ENCODE measurements around the gene PDILT.

Gene PDILT

GRCh38 chr16:20348365-20349185 is 56.0 kb downstream of the PDILT start:
- Histone ChIP-seq H3K4me3 (ENCODE audit: insufficient read depth, low read length, poor library complexity, severe bottlenecking) (no peak overlapping the region), H3F3A (ENCODE audit: insufficient read depth) (no peaks in the 10 kb centered on the region), H3K9me3 (ENCODE audit: insufficient read depth, low read length) (no peaks in the 10 kb centered on the region), H3K27ac (ENCODE audit: low read depth, low read length) (no peak overlapping the region), H4K20me1 (ENCODE audit: low read depth, low read length) (no peaks in the 10 kb centered on the region), H2AFZ (ENCODE audit: low read depth, low read length, severe bottlenecking) (no peak overlapping the region), H3K4me2 (ENCODE audit: low read depth, low read length, poor library complexity, severe bottlenecking) (no peak overlapping the region), H3K79me2 (ENCODE audit: insufficient read depth, low read length) (no peaks in the 10 kb centered on the region), H3K9me2 (replicated peaks; ENCODE audit: insufficient read depth, low read length) (no peaks in the 10 kb centered on the region), H3K9ac (ENCODE audit: low read length) (no peak overlapping the region), H3K27me3 (ENCODE audit: low read length) (no peaks in the 10 kb centered on the region), H3K36me3 (ENCODE audit: low read length) (no peaks in the 10 kb centered on the region)
- TF ChIP-seq CTCF (IDR thresholded peaks at IDR 0.05; ENCODE audit: insufficient read depth, low read length, poor library complexity, severe bottlenecking) (no peak), EZH2phosphoT487 (conservative IDR thresholded peaks at IDR 0.05; ENCODE audit: low read length) (no peak)

- H4K20me1 ChIP-seq (ENCODE audit: low read depth, low read length): no peaks in the 10 kb centered on the region
- H3K4me3 ChIP-seq (ENCODE audit: insufficient read depth, low read length, poor library complexity, severe bottlenecking): no peak overlapping the region
- H3F3A ChIP-seq (ENCODE audit: insufficient read depth): no peaks in the 10 kb centered on the region
- no peak overlapping the region for H2AFZ ChIP-seq (ENCODE audit: low read depth, low read length, severe bottlenecking)
- H3K27me3 ChIP-seq (ENCODE audit: low read length): no peaks in the 10 kb centered on the region
- H3K9me2 ChIP-seq (replicated peaks; ENCODE audit: insufficient read depth, low read length): no peaks in the 10 kb centered on the region
- no peak overlapping the region for H3K4me2 ChIP-seq (ENCODE audit: low read depth, low read length, poor library complexity, severe bottlenecking)
- H3K9me3 ChIP-seq (ENCODE audit: insufficient read depth, low read length): no peaks in the 10 kb centered on the region
- no peak overlapping the region for H3K9ac ChIP-seq (ENCODE audit: low read length)
- no peak for TF ChIP-seq EZH2phosphoT487 (conservative IDR thresholded peaks at IDR 0.05; ENCODE audit: low read length)
- no peak for TF ChIP-seq CTCF (IDR thresholded peaks at IDR 0.05; ENCODE audit: insufficient read depth, low read length, poor library complexity, severe bottlenecking)
- no peaks in the 10 kb centered on the region for H3K79me2 ChIP-seq (ENCODE audit: insufficient read depth, low read length)
- no peak overlapping the region for H3K27ac ChIP-seq (ENCODE audit: low read depth, low read length)
- no peaks in the 10 kb centered on the region for H3K36me3 ChIP-seq (ENCODE audit: low read length)
Measured at GRCh38 chr16:20347666-20348364, 56.7 kb downstream of the PDILT start.

- Histone ChIP-seq H3K79me2 (ENCODE audit: insufficient read depth, low read length) (no peaks in the 10 kb centered on the region), H3K4me2 (ENCODE audit: low read depth, low read length, poor library complexity, severe bottlenecking) (no peak overlapping the region), H3K9me3 (ENCODE audit: insufficient read depth, low read length) (no peaks in the 10 kb centered on the region), H3K9ac (ENCODE audit: low read length) (no peak overlapping the region), H3K36me3 (ENCODE audit: low read length) (no peaks in the 10 kb centered on the region), H3F3A (ENCODE audit: insufficient read depth) (no peaks in the 10 kb centered on the region), H4K20me1 (ENCODE audit: low read depth, low read length) (no peaks in the 10 kb centered on the region), H3K9me2 (replicated peaks; ENCODE audit: insufficient read depth, low read length) (no peaks in the 10 kb centered on the region), H3K27me3 (ENCODE audit: low read length) (no peaks in the 10 kb centered on the region), H3K4me3 (ENCODE audit: insufficient read depth, low read length, poor library complexity, severe bottlenecking) (no peak overlapping the region), H3K27ac (ENCODE audit: low read depth, low read length) (no peak overlapping the region), H2AFZ (ENCODE audit: low read depth, low read length, severe bottlenecking) (no peak overlapping the region)
- TF ChIP-seq EZH2phosphoT487 (conservative IDR thresholded peaks at IDR 0.05; ENCODE audit: low read length) (no peak), CTCF (IDR thresholded peaks at IDR 0.05; ENCODE audit: insufficient read depth, low read length, poor library complexity, severe bottlenecking) (no peak)
Measured at GRCh38 chr16:20344611-20345010, 59.9 kb downstream of the PDILT start.

Measured in SU-DHL-6 (cell line).